HG03575 (cell line): ENCODE results near the gene SERPINA7.
"Not testable (repeated sequence)": the region's sequence is repeated elsewhere in the genome, so short reads cannot be mapped to it uniquely, and the experiment has no call there.

ENCODE experiments used
- ATAC-seq: cut with Tn5 transposase; IDR thresholded peaks from one replicate; pipeline ENCODE4 v1.9.1; 2021; ENCODE audit not compliant: unreplicated experiment, insufficient number of reproducible peaks, low FRiP score; ENCODE audit errors: extremely low read depth

SERPINA7 gene, protein sequence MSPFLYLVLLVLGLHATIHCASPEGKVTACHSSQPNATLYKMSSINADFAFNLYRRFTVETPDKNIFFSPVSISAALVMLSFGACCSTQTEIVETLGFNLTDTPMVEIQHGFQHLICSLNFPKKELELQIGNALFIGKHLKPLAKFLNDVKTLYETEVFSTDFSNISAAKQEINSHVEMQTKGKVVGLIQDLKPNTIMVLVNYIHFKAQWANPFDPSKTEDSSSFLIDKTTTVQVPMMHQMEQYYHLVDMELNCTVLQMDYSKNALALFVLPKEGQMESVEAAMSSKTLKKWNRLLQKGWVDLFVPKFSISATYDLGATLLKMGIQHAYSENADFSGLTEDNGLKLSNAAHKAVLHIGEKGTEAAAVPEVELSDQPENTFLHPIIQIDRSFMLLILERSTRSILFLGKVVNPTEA

GRCh38 chrX:106038625-106039024, at the start of gene SERPINA7:
SERPINA7 (minus strand) TSS chrX:106038727; CDS start chrX:106037058, 1,669 bp downstream.
- ATAC-seq: no peak

- ATAC-seq: no peak
Observed at GRCh38 chrX:106069048-106069447, 30.5 kb upstream of the SERPINA7 start.

DNA sequence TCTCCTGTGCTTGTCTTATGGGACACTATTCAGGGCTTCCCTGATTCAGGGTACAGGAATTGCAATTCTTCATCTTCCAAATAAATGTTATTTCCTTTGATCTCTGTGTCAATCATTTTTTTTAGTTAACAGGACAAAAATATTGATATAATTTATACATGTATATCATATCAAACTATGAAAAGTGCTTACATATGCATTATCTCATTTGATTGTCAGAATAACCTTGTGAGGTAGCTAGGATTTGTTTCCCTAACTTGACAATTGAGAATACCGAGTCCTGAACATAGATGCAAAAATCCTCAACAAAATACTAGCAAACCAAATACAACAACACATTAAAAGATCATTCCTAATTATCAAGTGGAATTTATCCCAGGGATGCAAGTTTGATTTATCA, 11.5 kb upstream of the SERPINA7 start:
- no peak for ATAC-seq

DNA sequence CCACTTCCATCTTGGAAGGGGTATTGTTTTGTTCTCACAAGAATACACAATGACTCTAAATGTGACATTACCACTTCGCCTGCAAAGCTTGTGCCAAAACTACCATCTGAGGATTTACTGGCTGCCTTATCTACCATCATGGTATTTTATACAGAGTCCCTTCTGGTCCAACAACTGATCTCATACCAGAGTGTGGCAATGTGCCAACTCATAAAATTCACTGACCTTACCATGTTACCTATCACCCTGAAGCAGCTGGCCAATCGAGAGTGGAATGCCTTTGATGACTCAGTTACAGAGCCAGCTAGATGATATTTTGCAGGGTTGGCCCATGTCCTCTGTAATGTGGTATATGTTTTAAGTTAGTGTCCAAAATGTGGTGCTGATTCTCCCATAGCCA, 3.8 kb upstream of the SERPINA7 start:
- ATAC-seq: no peak

DNA sequence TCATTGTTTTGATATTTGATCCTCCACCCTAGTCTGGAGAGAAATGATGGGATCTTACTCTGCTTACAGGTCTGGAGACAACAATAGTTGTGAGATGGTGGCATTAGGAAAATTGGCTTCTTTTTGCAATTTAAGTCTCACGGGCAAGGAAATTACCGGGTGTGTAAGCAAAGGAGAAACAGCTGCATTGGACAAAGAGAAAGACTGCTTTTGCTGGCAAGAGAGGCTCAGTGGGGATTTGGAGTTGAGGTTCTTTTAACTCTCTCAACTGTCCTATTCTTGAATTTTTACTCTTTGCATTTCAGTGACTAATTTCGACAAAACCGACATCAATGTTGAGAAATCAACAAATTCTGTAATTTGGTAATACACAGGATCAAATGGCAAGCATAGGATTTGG, 2.3 kb upstream of the SERPINA7 start:
- ATAC-seq: no peak

DNA sequence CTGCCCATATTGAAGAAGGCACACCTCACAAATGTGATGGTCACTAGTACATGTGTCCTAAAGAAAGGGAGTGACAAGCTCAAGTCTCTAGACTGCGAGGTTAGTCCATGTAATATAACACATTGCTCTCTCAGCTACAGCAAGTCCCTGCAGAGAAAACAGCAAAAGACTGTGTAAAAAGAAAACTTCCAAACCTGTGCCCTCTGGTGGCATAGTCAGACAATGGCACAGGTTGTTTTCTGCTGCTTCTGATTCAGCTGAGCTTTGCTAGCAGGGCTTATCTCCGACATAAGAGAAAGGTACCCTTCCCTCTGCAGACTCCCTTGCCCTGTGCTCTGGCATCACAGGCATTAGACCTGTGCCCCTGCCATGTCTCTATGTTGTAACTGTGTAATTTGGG, 1.4 kb upstream of the SERPINA7 start:
- no peak for ATAC-seq

DNA sequence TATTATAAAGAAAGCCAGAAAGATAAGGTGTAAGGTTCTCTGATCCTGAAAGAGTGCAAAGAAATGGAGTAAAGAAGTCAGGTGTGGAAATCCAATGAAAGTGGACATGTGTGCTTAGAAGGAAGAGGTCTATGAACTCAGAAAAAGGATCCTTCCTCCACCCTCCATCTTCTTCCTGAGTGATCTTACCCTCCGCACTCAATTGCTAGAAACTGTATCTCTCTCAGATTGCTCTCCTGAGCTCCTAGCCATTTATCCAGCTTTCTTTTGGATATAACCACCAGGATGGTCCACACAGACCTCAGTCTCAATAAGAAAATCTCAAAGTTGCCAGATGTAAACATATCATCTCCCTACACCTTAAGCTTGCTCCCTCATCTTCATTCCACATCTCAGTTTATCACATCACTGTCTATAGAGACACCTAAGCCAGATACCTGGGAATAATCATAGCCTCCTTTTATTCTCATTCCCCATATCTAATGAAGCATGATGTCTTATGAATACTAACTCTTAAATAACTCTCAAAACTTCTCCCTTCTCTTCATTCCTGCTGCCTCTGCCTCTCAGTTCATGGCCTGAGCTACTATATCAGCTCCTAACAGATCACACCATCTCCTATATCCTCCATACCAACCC, 573 bp downstream of the SERPINA7 start:
- ATAC-seq: no peak

DNA sequence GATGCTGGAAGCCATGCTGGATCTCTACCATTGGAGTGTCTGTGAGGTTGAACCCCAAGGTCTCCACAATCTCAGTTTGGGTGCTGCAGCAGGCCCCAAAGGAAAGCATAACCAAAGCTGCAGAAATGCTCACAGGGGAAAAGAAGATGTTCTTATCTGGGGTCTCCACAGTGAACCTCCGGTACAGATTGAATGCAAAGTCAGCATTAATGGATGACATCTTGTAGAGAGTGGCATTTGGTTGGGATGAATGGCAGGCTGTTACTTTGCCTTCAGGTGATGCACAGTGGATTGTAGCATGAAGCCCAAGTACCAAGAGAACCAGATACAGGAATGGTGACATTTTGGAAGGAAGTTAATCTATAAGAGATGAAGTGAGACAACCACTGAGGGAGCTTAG, 1.8 kb downstream of the SERPINA7 start:
- no peak for ATAC-seq

DNA sequence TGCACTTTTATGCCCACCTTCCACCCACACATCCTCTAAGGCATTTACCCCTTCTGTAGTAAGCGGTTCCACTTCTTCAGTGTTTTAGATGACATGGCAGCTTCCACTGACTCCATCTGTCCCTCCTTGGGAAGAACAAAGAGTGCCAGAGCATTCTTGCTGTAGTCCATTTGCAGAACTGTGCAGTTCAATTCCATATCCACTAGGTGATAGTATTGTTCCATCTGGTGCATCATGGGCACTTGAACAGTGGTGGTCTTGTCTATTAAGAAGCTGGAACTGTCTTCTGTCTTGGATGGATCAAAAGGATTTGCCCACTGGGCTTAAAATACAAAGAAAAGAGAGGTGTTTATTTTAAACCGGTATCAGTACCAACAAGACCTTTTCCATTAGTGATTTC, 3.5 kb downstream of the SERPINA7 start:
- no peak for ATAC-seq

GRCh38 chrX:106023947-106024346, 14.6 kb downstream of the SERPINA7 start:
- ATAC-seq: no peak

GRCh38 chrX:106022238-106022637, 16.3 kb downstream of the SERPINA7 start:
- no peak for ATAC-seq

DNA sequence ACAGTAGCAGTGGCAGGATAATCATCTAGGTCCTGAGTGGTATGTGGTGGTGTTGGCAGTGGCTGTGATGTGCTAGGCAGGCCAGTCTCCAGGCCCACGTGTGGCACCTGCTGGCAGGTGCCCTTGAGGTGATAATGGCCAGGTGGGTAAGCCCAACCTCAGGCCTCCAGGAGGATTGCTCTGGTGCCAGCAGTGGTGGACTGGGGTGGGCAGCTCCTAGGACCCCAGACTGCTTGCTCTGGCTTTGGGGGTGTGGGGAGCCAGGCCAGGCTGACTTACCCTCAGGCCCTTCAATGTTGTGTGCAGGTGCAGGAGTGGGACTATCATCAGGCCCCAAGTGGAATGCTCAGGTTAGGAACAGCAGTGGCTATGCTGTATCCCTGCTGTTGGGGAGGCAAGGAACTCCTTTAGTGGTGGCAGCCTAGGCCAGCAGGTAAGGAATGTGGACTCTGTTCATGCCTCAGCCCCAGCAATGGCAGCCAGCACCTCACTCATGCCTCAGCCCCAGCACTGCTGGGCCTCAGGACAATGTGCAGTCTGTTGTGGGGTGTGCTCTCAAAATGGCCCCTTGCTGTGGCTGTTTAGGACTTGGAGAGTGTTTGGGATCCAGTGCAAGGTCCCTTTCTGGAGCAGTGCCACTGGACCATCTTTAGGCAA, 24.3 kb downstream of the SERPINA7 start:
- ATAC-seq: no peak

- no peak for ATAC-seq
Observed at GRCh38 chrX:106009145-106009544, 29.4 kb downstream of the SERPINA7 start.

DNA sequence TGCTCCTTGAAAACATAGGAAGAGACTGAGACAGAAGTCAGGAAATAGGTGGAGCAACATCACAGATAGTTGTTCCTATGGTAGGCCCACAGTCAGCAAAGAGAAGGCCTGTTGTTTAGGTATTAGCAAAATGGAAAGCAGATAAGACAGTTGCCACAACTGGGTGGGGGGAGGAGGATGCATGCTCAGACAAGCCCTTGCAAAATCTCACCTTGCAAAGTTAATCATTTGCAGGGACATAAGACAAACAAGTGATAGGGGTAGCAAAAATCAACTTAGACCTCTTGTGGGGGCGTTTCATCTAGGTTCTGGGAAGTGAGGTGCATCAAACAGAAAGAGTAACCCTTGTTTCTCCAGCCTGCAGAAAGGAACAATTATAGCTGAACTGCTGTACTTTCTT, 30.7 kb downstream of the SERPINA7 start:
- ATAC-seq: no peak

GRCh38 chrX:106005684-106006083, 32.8 kb downstream of the SERPINA7 start:
- no peak for ATAC-seq

DNA sequence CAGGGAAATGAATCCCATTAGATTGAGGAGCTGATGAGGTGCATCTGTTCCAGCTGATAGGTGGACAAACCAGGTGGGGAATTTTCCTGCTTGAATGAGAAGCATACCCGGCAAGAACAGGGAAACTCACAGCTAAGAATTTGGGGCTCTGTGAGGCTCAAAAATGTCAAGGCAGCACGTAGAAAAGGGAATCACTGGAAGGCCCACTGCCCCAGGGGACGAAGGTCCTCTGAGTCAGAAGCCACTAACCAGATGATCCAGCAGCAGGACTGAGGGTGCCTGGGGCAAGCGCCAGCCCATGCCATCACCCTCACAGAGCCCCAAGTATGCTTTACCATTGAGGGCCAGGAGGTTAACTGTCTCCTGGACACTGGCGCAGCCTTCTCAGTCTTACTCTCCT, 37.9 kb downstream of the SERPINA7 start:
- ATAC-seq: not testable (repeated sequence)

DNA sequence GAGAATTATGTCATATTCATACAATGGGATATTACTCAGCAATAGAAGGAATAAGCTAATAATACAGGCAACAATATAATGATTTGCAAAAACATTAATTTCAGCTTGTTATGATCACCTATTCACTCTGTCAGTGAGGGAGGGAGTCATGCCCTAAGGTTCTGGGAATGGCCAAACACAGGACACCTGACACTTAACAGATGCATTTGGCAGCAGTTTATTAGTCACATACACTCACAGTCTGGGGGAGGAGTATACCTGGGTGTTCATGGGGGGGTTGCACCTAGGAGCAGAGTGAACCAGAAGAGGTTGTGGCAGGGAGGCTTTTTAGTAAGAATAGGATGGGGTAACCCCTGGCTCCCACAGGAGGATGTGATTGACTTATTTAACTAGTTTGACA, 38.3 kb downstream of the SERPINA7 start:
- no peak for ATAC-seq

DNA sequence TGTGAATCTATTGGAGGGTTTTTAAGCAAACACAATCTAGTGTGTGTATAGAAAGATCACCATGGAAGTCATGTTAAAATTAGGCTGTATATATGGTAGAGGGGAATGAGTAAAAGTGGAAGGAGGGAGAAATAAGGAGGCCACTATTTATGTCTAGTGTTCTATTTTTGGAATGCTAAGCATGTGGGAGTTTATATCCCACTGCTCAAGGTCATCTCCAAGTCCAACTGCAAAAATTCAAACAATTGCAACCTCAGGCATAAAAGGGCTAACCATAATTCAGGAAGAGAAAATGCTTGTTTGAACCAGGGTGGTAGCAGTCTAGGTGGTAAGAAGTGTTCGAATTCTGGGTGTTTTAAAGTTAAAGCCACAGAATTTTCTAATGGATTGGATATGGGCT, 39.2 kb downstream of the SERPINA7 start:
- ATAC-seq: no peak

DNA sequence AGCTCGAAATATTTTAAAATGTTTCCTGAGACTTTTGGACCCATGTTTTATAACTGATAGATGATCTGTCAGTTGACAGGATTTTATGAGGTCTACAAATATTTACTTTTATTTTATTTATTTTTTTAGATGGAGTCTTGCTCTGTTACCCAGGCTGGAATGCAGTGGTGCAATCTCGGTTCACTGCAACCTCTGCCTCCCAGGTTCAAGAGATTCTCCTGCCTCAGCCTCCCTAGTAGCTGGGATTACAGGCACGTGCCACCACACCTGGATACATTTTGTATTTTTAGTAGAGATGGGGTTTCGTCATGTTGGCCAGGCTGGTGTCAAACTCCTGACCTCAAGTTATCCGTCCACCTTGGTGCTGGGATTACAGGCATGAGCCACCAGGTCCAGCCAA, 50.0 kb downstream of the SERPINA7 start:
- not testable (repeated sequence) for ATAC-seq
